ENCODE data around the gene PCCA. TPM values are rescaled to one million over a fixed set of nuclear protein-coding genes. Genes with fewer than 3 reads are reported as not detected.

PCCA gene
- total and polyA plus RNA-seq, 2 of the 13 experiments (the other 11 are each of a cell fraction or from before 2014, with no cell fraction given), result 15.0 to 32.2 TPM

- ATAC-seq (no peak), FAIRE-seq (no peak), DNase-seq (ENCODE audit: low spot score) (no peak)
- H3K27me3 ChIP-seq (ENCODE audit: control insufficient read depth in 1 of 2, insufficient read depth in 2 of 2, low read length in 2 of 2), result no peaks in the 10 kb centered on the region
- no peak overlapping the region for H3K27ac ChIP-seq (ENCODE audit: extremely low read length, insufficient read depth, low read length)
- H4K20me1 ChIP-seq (ENCODE audit: insufficient read depth, low read length), result no peaks in the 10 kb centered on the region
- ChIA-PET CTCF (ENCODE audit: low intra/inter-chr PET ratio, low total read pairs) (no interaction called here), POLR2A (no interaction called here)
- H2AFZ ChIP-seq (ENCODE audit: low read length), result no peak overlapping the region
- H3K9ac ChIP-seq (ENCODE audit: insufficient read depth, low read depth, low read length), result no peak overlapping the region
- no peaks in the 10 kb centered on the region for H3K4me1 ChIP-seq (ENCODE audit: insufficient read depth, low read length)
- H3K9me3 ChIP-seq (ENCODE audit: low read length), result no peaks in the 10 kb centered on the region
- in situ Hi-C loops (cut with HindIII; ENCODE audit: extremely low pct_ligation_motif_present, low pct_unique_long_range_greater_than_20kb), result no loop called here
- BruUV-seq (replicated peaks), result no TSS peak
- peaks cover 3% of the 10 kb centered on the region in 2 experiments; a peak in 3 of 5 replicates for H3K36me3 ChIP-seq (replicated peaks in 1 of 2; ENCODE audit: control insufficient read depth in 1 of 2, insufficient read depth in 2 of 2, low read length in 2 of 2)
- H3K79me2 ChIP-seq (ENCODE audit: insufficient read depth, low read length), result no peaks in the 10 kb centered on the region
- 95% methylated on average over 8 of the region's 8 CpGs for WGBS (ENCODE audit: low lambda C conversion rate)
- TF ChIP-seq AHR (CRISPR knock-in tag; IDR thresholded peaks at IDR 0.05) (no peak), ZNF652 (CRISPR knock-in tag; IDR thresholded peaks at IDR 0.05; ENCODE audit: borderline replicate concordance, low read depth) (no peak), ZMAT3 (CRISPR knock-in tag; conservative IDR thresholded peaks at IDR 0.05) (no peak), KLF16 (CRISPR knock-in tag; IDR thresholded peaks at IDR 0.05) (no peak), PBX3 (CRISPR knock-in tag; IDR thresholded peaks at IDR 0.05; ENCODE audit: borderline replicate concordance) (no peak), THAP7 (CRISPR knock-in tag; IDR thresholded peaks at IDR 0.05) (no peak), ATM (IDR thresholded peaks at IDR 0.05; ENCODE audit: borderline replicate concordance) (no peak), ZNF577 (CRISPR knock-in tag; IDR thresholded peaks at IDR 0.05; ENCODE audit: borderline replicate concordance, low read depth) (no peak), ZNF879 (CRISPR knock-in tag; IDR thresholded peaks at IDR 0.05) (no peak), THYN1 (CRISPR knock-in tag; IDR thresholded peaks at IDR 0.05; ENCODE audit: borderline replicate concordance, low read depth) (no peak)
- no peak overlapping the region for H3K4me3 ChIP-seq (replicated peaks in 1 of 3; ENCODE audit: insufficient read depth in 1 of 3, low read depth in 2 of 3, low read length in 3 of 3)
- H3K4me2 ChIP-seq (ENCODE audit: low read depth, low read length), result no peak overlapping the region
- intact Hi-C loops (cut with micrococcal nuclease; ENCODE audit: unreplicated experiment), result no loop called here
These were observed 121.2 kb downstream of the PCCA start for GRCh38 chr13:100209857-100210825.
